Upper lobe of left lung (tissue), 6 donors: ENCODE data around the gene UBXN2A. TPM values are rescaled to one million over a fixed set of nuclear protein-coding genes. Genes with fewer than 3 reads are reported as not detected.

Experiments
- ATAC-seq, 2 donors: fragments of 200-7000 bp; cut with Tn5 transposase; one replicate each; pipeline ENCODE4 v1.9.1; 2022; ENCODE audit warnings: mild to moderate bottlenecking in 2 of 2, moderate library complexity in 2 of 2; ENCODE audit not compliant: low FRiP score in 2 of 2
- DNase-seq, 2 donors: peaks; one replicate each; pipeline ENCODE4 v3.0.0-alpha.2; 2019 to 2020
- H3K27ac ChIP-seq, 4 donors: fragments of 200-600 bp; sonication (generic); one replicate each; pipeline ENCODE4 v1.5.1; 2016 to 2019
- H3K27me3 ChIP-seq, 4 donors: fragments of 200-600 bp; sonication (generic); one replicate each; pipeline ENCODE4 v1.5.1; 2017 to 2019
- H3K36me3 ChIP-seq, 4 donors: fragments of 200-600 bp; sonication (generic); one replicate each; pipeline ENCODE4 v1.5.1; 2016 to 2019
- H3K4me1 ChIP-seq, 4 donors: fragments of 200-600 bp; sonication (generic); one replicate each; pipeline ENCODE4 v1.5.1; 2018 to 2019
- H3K4me3 ChIP-seq, 4 donors: fragments of 200-600 bp; sonication (generic); one replicate each; pipeline ENCODE4 v1.5.1; 2017 to 2019; ENCODE audit warnings: mild to moderate bottlenecking in 2 of 4, moderate library complexity in 1 of 4
- H3K9me3 ChIP-seq, 4 donors: fragments of 200-600 bp; sonication (generic); one replicate each; pipeline ENCODE4 v1.5.1; 2018 to 2019
- CTCF ChIP-seq, 6 experiments: fragments of 450-650 bp in 4 of 6; fragments of 200-600 bp in 2 of 6; sonication (generic) in 2 of 6; IDR thresholded peaks; one replicate each; pipeline ENCODE4 v1.5.1; 2016 to 2019; ENCODE audit warnings: antibody characterized with exemption in 6 of 6
- EP300 ChIP-seq, 4 donors: sonication (generic); formaldehyde crosslinking; IDR thresholded peaks; one replicate each; pipeline ENCODE4 v1.5.1; 2017; ENCODE audit warnings: antibody characterized with exemption in 4 of 4, control low read depth in 2 of 4
- POLR2A ChIP-seq, 4 donors: fragments of 450-650 bp; IDR thresholded peaks; one replicate each; pipeline ENCODE4 v1.5.1; 2016 to 2017; ENCODE audit warnings: antibody characterized with exemption in 4 of 4, mild to moderate bottlenecking in 2 of 4
- POLR2AphosphoS5 ChIP-seq, 2 donors: sonication (generic); formaldehyde crosslinking; IDR thresholded peaks; one replicate each; pipeline ENCODE4 v1.5.1; 2017; ENCODE audit warnings: antibody characterized with exemption in 2 of 2
- WGBS, 2 donors: methylation state at CpG; one replicate each; pipeline ENCODE4 v1.1.5; 2017 to 2018; 5-methylcytosine and 5-hydroxymethylcytosine counted together
- total RNA-seq, 6 donors: library from RNA; depleted of rRNA in 4 of 6; stranded (reverse); fragments of >200 nt in 4 of 6; gene quantifications; one replicate each; pipeline versions ENCODE4 v1.1.0 to v1.2.1, GENCODE V29; 2016 to 2021
- donor health status: DM: no; HTN: no; CAD: no; lungs with moderate emphysema.
- donor health status: DM: no; HTN: yes; CAD: no; lungs with severe emphysema.

Gene UBXN2A
- total RNA-seq, 6 donors from 2014 or later, result 6.3 to 16.8 (median 10.5) TPM

GRCh38 chr2:23994567-23994966 lies 54.3 kb downstream of the UBXN2A start:
- Histone ChIP-seq H3K9me3 (no peaks in the 10 kb centered on the region), H3K4me3 (no peak overlapping the region), H3K27me3 (no peaks in the 10 kb centered on the region), H3K4me1 (no peaks in the 10 kb centered on the region), H3K27ac (no peak overlapping the region), H3K36me3 (peaks cover 0 to 10% (median under 1%) of the 10 kb centered on the region in 4 donors)
- WGBS, 2 donors, result 56 to 63% methylated on average over 1 of the region's 1 CpG
- ATAC-seq (no peak), DNase-seq (no peak)
- no peak for TF ChIP-seq EP300 (IDR thresholded peaks at IDR 0.05)
- TF ChIP-seq POLR2AphosphoS5 (IDR thresholded peaks at IDR 0.05), result no peak
- no peak for TF ChIP-seq POLR2A (IDR thresholded peaks at IDR 0.05)
- no peak for TF ChIP-seq CTCF (IDR thresholded peaks at IDR 0.05)

DNA sequence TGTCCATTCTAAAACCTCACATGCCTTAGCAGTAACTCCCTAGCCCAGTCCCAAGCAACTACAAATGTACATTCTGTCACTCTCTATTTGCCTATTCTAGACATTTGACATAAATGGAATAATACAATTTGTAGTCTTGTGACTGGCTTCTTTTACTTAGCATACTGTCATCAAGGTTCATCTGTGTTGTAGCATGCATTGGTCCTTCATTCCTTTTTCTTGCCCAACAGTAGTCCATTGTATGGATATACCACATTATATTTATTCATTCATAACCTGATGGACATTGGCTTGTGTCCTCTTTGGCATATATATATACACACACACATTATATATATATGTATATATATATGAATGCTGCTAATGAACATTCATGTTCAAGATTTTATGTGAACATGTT lies 67.4 kb downstream of the UBXN2A start:
- H3K27me3 ChIP-seq, result peaks cover 0 to 23% (median 14%) of the 10 kb centered on the region in 4 donors
- no peaks in the 10 kb centered on the region for H3K9me3 ChIP-seq
- DNase-seq, result no peak
- no peak for ATAC-seq
- TF ChIP-seq EP300 (IDR thresholded peaks at IDR 0.05) (no peak), CTCF (IDR thresholded peaks at IDR 0.05) (no peak), POLR2AphosphoS5 (IDR thresholded peaks at IDR 0.05) (no peak), POLR2A (IDR thresholded peaks at IDR 0.05) (no peak)
- no peak overlapping the region for H3K4me3 ChIP-seq
- no peaks in the 10 kb centered on the region for H3K36me3 ChIP-seq
- peaks cover 10 to 13% (median 12%) of the 10 kb centered on the region in 4 donors for H3K4me1 ChIP-seq
- H3K27ac ChIP-seq, result no peak overlapping the region

- Histone ChIP-seq H3K9me3 (no peaks in the 10 kb centered on the region), H3K4me1 (peaks cover 10 to 13% (median 12%) of the 10 kb centered on the region in 4 donors), H3K27ac (no peak overlapping the region), H3K36me3 (no peaks in the 10 kb centered on the region), H3K4me3 (no peak overlapping the region), H3K27me3 (peaks cover 0 to 23% (median 14%) of the 10 kb centered on the region in 4 donors)
- no peak for DNase-seq
- no peak for ATAC-seq
- TF ChIP-seq POLR2AphosphoS5 (IDR thresholded peaks at IDR 0.05) (no peak), EP300 (IDR thresholded peaks at IDR 0.05) (no peak), CTCF (IDR thresholded peaks at IDR 0.05) (no peak), POLR2A (IDR thresholded peaks at IDR 0.05) (no peak)
- 69 to 88% methylated on average over 13 of the region's 13 CpGs for WGBS, 2 donors
Observed at GRCh38 chr2:24008672-24009366, 68.6 kb downstream of the UBXN2A start.

- WGBS, 2 donors, result 82 to 83% methylated on average over 7 to 9 of the region's 9 CpGs
Observed at GRCh38 chr2:24009367-24009679, 69.1 kb downstream of the UBXN2A start.

More at GRCh38 chr2:24009367-24009679, 69.1 kb downstream of the UBXN2A start:
- DNase-seq (no peak), ATAC-seq (no peak)
- H3K27me3 ChIP-seq, result peaks cover 0 to 23% (median 14%) of the 10 kb centered on the region in 4 donors
- H3K9me3 ChIP-seq, result no peaks in the 10 kb centered on the region
- peak overlapping the region in 1 of 4 donors; percentile 46 for H3K4me3 ChIP-seq
- peaks cover 10 to 13% (median 12%) of the 10 kb centered on the region in 4 donors for H3K4me1 ChIP-seq
- H3K36me3 ChIP-seq, result no peaks in the 10 kb centered on the region
- TF ChIP-seq EP300 (IDR thresholded peaks at IDR 0.05) (no peak), CTCF (IDR thresholded peaks at IDR 0.05) (no peak), POLR2AphosphoS5 (IDR thresholded peaks at IDR 0.05) (no peak), POLR2A (IDR thresholded peaks at IDR 0.05) (no peak)
- no peak overlapping the region for H3K27ac ChIP-seq
